ENCODE results near the gene TUFT1.

TUFT1 gene

GRCh38 chr1:151518431-151518830 lies 21.7 kb upstream of the TUFT1 start:
- Histone ChIP-seq H3K27ac (ENCODE audit: extremely low read depth, low read depth, low read length) (no peak overlapping the region), H3K9me3 (ENCODE audit: control insufficient read depth, insufficient read depth, low read depth, low read length) (no peaks in the 10 kb centered on the region), H3K4me3 (ENCODE audit: low read depth, low read length) (no peak overlapping the region), H3K36me3 (ENCODE audit: control insufficient read depth in 2 of 2, insufficient read depth in 1 of 2, low read length in 2 of 2) (peaks cover 4 to 35% of the 10 kb centered on the region in 2 experiments; a peak in 2 of 3 replicates), H3K4me1 (ENCODE audit: control insufficient read depth, insufficient read depth, low read length) (peaks cover 4% of the 10 kb centered on the region; the same call in 1 of the 2 replicates)
- ChIA-PET CTCF (interaction anchor here (0.6 kb wide), 1 partner anchor 47 kb away, joined by 3 read pairs; no protein-coding TSS in a partner anchor), POLR2A (interaction anchor here (1.5 kb wide), 1 partner anchor 22 kb away, joined by 7 read pairs; the partner anchor contains the start of gene TUFT1)
- TF ChIP-seq REPIN1 (tag by site-specific recombination; IDR thresholded peaks at IDR 0.05; ENCODE audit: low read depth), result no peak
- TF ChIP-seq ZNF138 (tag by site-specific recombination; IDR thresholded peaks at IDR 0.05; ENCODE audit: borderline replicate concordance), result no peak
- TF ChIP-seq ZBTB17 (tag by site-specific recombination; IDR thresholded peaks at IDR 0.05), result no peak
- no peak for TF ChIP-seq ZNF221 (tag by site-specific recombination; IDR thresholded peaks at IDR 0.05; ENCODE audit: borderline replicate concordance)
- TF ChIP-seq ATF2 (tag by site-specific recombination; IDR thresholded peaks at IDR 0.05; ENCODE audit: low read depth), result no peak
- no peak for TF ChIP-seq ZNF521 (tag by site-specific recombination; IDR thresholded peaks at IDR 0.05)
- no peak for TF ChIP-seq ZSCAN16 (tag by site-specific recombination; IDR thresholded peaks at IDR 0.05)
- no peak for TF ChIP-seq ZNF16 (tag by site-specific recombination; IDR thresholded peaks at IDR 0.05; ENCODE audit: low read depth)
- TF ChIP-seq ZNF501 (tag by site-specific recombination; IDR thresholded peaks at IDR 0.05), result no peak

- TF ChIP-seq SCRT2 (tag by site-specific recombination; IDR thresholded peaks at IDR 0.05), result no peak
- TF ChIP-seq ZNF223 (tag by site-specific recombination; IDR thresholded peaks at IDR 0.05), result no peak
- TF ChIP-seq PRDM2 (tag by site-specific recombination; IDR thresholded peaks at IDR 0.05; ENCODE audit: borderline replicate concordance), result no peak
- no peak for TF ChIP-seq ZNF488 (tag by site-specific recombination; IDR thresholded peaks at IDR 0.05)
- TF ChIP-seq ZSCAN23 (tag by site-specific recombination; IDR thresholded peaks at IDR 0.05), result no peak
- TF ChIP-seq GLI4 (tag by site-specific recombination; IDR thresholded peaks at IDR 0.05), result no peak
- no peak for TF ChIP-seq AEBP2 (tag by site-specific recombination; IDR thresholded peaks at IDR 0.05; ENCODE audit: borderline replicate concordance)
- no peak for TF ChIP-seq PRDM6 (tag by site-specific recombination; IDR thresholded peaks at IDR 0.05)
- TF ChIP-seq ZNF132 (tag by site-specific recombination; IDR thresholded peaks at IDR 0.05; ENCODE audit: borderline replicate concordance), result no peak
- H3K9me3 ChIP-seq (ENCODE audit: control insufficient read depth, insufficient read depth, low read depth, low read length), result no peaks in the 10 kb centered on the region
- POLR2A ChIA-PET, result no interaction called here
- H3K36me3 ChIP-seq (ENCODE audit: control insufficient read depth in 2 of 2, insufficient read depth in 1 of 2, low read length in 2 of 2), result peaks cover 4 to 40% of the 10 kb centered on the region in 2 experiments; a peak in 2 of 3 replicates
- H3K4me1 ChIP-seq (ENCODE audit: control insufficient read depth, insufficient read depth, low read length), result peaks cover 3% of the 10 kb centered on the region; the same call in 1 of the 2 replicates
- H3K4me3 ChIP-seq (ENCODE audit: low read depth, low read length), result no peak overlapping the region
- CTCF ChIA-PET, result no interaction called here
- H3K27ac ChIP-seq (ENCODE audit: extremely low read depth, low read depth, low read length), result no peak overlapping the region
Observed at GRCh38 chr1:151518936-151519335, 21.2 kb upstream of the TUFT1 start.
